ENCODE results near the gene ARHGAP10. TPM values are rescaled to one million over a fixed set of nuclear protein-coding genes. Genes with fewer than 3 reads are reported as not detected.

The ARHGAP10 gene
- total RNA-seq, 1 donor from 2014 or later: 15.5 TPM

GRCh38 chr4:147786031-147786430 is 54.1 kb downstream of the ARHGAP10 start:
- Histone ChIP-seq H3K27me3 (ENCODE audit: control insufficient read depth, insufficient read depth, low read length) (no peaks in the 10 kb centered on the region), H3K4me3 (ENCODE audit: low read depth, low read length) (no peak overlapping the region), H3K36me3 (ENCODE audit: control insufficient read depth, insufficient read depth, low read length) (no peaks in the 10 kb centered on the region)
- DNase-seq (ENCODE audit: low read depth): no peak
- TF ChIP-seq CTCF (IDR thresholded peaks at IDR 0.05; ENCODE audit: insufficient read depth, low read length, poor library complexity, severe bottlenecking): no peak

- TF ChIP-seq CTCF (IDR thresholded peaks at IDR 0.05; ENCODE audit: insufficient read depth, low read length, poor library complexity, severe bottlenecking): no peak
- DNase-seq (ENCODE audit: low read depth): no peak
- no peak overlapping the region for H3K4me3 ChIP-seq (ENCODE audit: low read depth, low read length)
- H3K27me3 ChIP-seq (ENCODE audit: control insufficient read depth, insufficient read depth, low read length): no peaks in the 10 kb centered on the region
- no peaks in the 10 kb centered on the region for H3K36me3 ChIP-seq (ENCODE audit: control insufficient read depth, insufficient read depth, low read length)
Observed at GRCh38 chr4:147786531-147786930, 54.6 kb downstream of the ARHGAP10 start.

GRCh38 chr4:147787204-147787603 is 55.3 kb downstream of the ARHGAP10 start:
- Histone ChIP-seq H3K36me3 (ENCODE audit: control insufficient read depth, insufficient read depth, low read length) (no peaks in the 10 kb centered on the region), H3K4me3 (ENCODE audit: low read depth, low read length) (no peak overlapping the region), H3K27me3 (ENCODE audit: control insufficient read depth, insufficient read depth, low read length) (no peaks in the 10 kb centered on the region)
- no peak for TF ChIP-seq CTCF (IDR thresholded peaks at IDR 0.05; ENCODE audit: insufficient read depth, low read length, poor library complexity, severe bottlenecking)
- no peak for DNase-seq (ENCODE audit: low read depth)

- Histone ChIP-seq H3K36me3 (ENCODE audit: control insufficient read depth, insufficient read depth, low read length) (no peaks in the 10 kb centered on the region), H3K4me3 (ENCODE audit: low read depth, low read length) (no peak overlapping the region), H3K27me3 (ENCODE audit: control insufficient read depth, insufficient read depth, low read length) (no peaks in the 10 kb centered on the region)
- no peak for TF ChIP-seq CTCF (IDR thresholded peaks at IDR 0.05; ENCODE audit: insufficient read depth, low read length, poor library complexity, severe bottlenecking)
- no peak for DNase-seq (ENCODE audit: low read depth)
Observed at GRCh38 chr4:147788791-147789190, 56.9 kb downstream of the ARHGAP10 start.

GRCh38 chr4:147789596-147789995 is 57.7 kb downstream of the ARHGAP10 start:
- no peaks in the 10 kb centered on the region for H3K27me3 ChIP-seq (ENCODE audit: control insufficient read depth, insufficient read depth, low read length)
- H3K4me3 ChIP-seq (ENCODE audit: low read depth, low read length): no peak overlapping the region
- DNase-seq (ENCODE audit: low read depth): no peak
- TF ChIP-seq CTCF (IDR thresholded peaks at IDR 0.05; ENCODE audit: insufficient read depth, low read length, poor library complexity, severe bottlenecking): no peak
- no peaks in the 10 kb centered on the region for H3K36me3 ChIP-seq (ENCODE audit: control insufficient read depth, insufficient read depth, low read length)

- H3K4me3 ChIP-seq (ENCODE audit: low read depth, low read length): no peak overlapping the region
- no peaks in the 10 kb centered on the region for H3K36me3 ChIP-seq (ENCODE audit: control insufficient read depth, insufficient read depth, low read length)
- no peak for TF ChIP-seq CTCF (IDR thresholded peaks at IDR 0.05; ENCODE audit: insufficient read depth, low read length, poor library complexity, severe bottlenecking)
- DNase-seq (ENCODE audit: low read depth): no peak
- no peaks in the 10 kb centered on the region for H3K27me3 ChIP-seq (ENCODE audit: control insufficient read depth, insufficient read depth, low read length)
Observed at GRCh38 chr4:147790412-147790811, 58.5 kb downstream of the ARHGAP10 start.

All from kidney epithelial cell (primary cell).